H9 (cell line): Measurements from ENCODE around the gene GAS1. TPM values are rescaled to one million over a fixed set of nuclear protein-coding genes. Genes with fewer than 3 reads are reported as not detected.

ENCODE experiments used
- DNase-seq: peaks from one replicate; pipeline ENCODE4 v3.0.0-alpha.2; 2017
- H2AFZ ChIP-seq: one replicate; pipeline ENCODE4 v1.6.1; 2013; ENCODE audit warnings: mild to moderate bottlenecking, low read length, control low read depth, moderate library complexity
- H2AK5ac ChIP-seq: 2 replicates; pipeline ENCODE4 v1.6.1; 2013; ENCODE audit warnings: low read length, control low read depth, mixed read lengths; ENCODE audit not compliant: insufficient read length
- H2BK120ac ChIP-seq: one replicate; pipeline ENCODE4 v1.6.1; 2013; ENCODE audit warnings: low read depth, mild to moderate bottlenecking, low read length, control low read depth, inconsistent platforms; ENCODE audit not compliant: poor library complexity, severe bottlenecking
- H2BK12ac ChIP-seq: 2 replicates; pipeline ENCODE4 v1.6.1; 2013; ENCODE audit warnings: low read length, control low read depth, mixed read lengths, low read depth; ENCODE audit not compliant: insufficient read length
- H2BK15ac ChIP-seq: 2 replicates; pipeline ENCODE4 v1.6.1; 2013; ENCODE audit warnings: low read depth, low read length, control low read depth
- H2BK20ac ChIP-seq: one replicate; pipeline ENCODE4 v1.6.1; 2013; ENCODE audit warnings: low read depth, mild to moderate bottlenecking, low read length, control low read depth, inconsistent platforms; ENCODE audit not compliant: poor library complexity, severe bottlenecking
- H2BK5ac ChIP-seq: 2 replicates; pipeline ENCODE4 v1.6.1; 2013; ENCODE audit warnings: low read length, control low read depth, mixed read lengths; ENCODE audit not compliant: insufficient read length
- H3K14ac ChIP-seq: 2 replicates; pipeline ENCODE4 v1.6.1; 2013; ENCODE audit warnings: low read length, control low read depth; ENCODE audit not compliant: insufficient read depth
- H3K18ac ChIP-seq: 2 replicates; pipeline ENCODE4 v1.6.1; 2013; ENCODE audit warnings: low read depth, mild to moderate bottlenecking, mixed read lengths, low read length, control low read depth; ENCODE audit not compliant: insufficient read length
- H3K23ac ChIP-seq: 2 replicates; pipeline ENCODE4 v1.6.1; 2013; ENCODE audit warnings: low read length, control low read depth, mixed read lengths, low read depth; ENCODE audit not compliant: insufficient read length
- H3K23me2 ChIP-seq: 2 replicates; pipeline ENCODE4 v1.6.1; 2013; ENCODE audit warnings: low read depth, mild to moderate bottlenecking, mixed read lengths, low read length, control low read depth; ENCODE audit not compliant: insufficient read length, poor library complexity, severe bottlenecking
- H3K27ac ChIP-seq: 2 replicates; pipeline ENCODE4 v1.5.1; 2013; ENCODE audit warnings: low read length, control low read depth, mixed read lengths, low read depth; ENCODE audit not compliant: insufficient read length
- H3K27me3 ChIP-seq: 2 replicates; pipeline ENCODE4 v1.6.1; 2013; ENCODE audit warnings: low read length, control low read depth, inconsistent platforms; ENCODE audit not compliant: insufficient read depth
- H3K4ac ChIP-seq: 2 replicates; pipeline ENCODE4 v1.6.1; 2013; ENCODE audit warnings: low read depth, mild to moderate bottlenecking, control low read depth, inconsistent platforms, low read length, moderate library complexity
- H3K4me1 ChIP-seq: 2 replicates; pipeline ENCODE4 v1.6.1; 2013; ENCODE audit warnings: low read length, control low read depth, inconsistent platforms; ENCODE audit not compliant: insufficient read depth
- H3K4me2 ChIP-seq: 2 replicates; pipeline ENCODE4 v1.6.1; 2013; ENCODE audit warnings: low read length, control low read depth, mixed read lengths; ENCODE audit not compliant: insufficient read length, insufficient read depth
- H3K56ac ChIP-seq: 2 replicates; pipeline ENCODE4 v1.6.1; 2013; ENCODE audit warnings: low read depth, mild to moderate bottlenecking, mixed read lengths, low read length, control low read depth; ENCODE audit not compliant: insufficient read length
- H3K79me1 ChIP-seq: 2 replicates; pipeline ENCODE4 v1.6.1; 2013; ENCODE audit warnings: low read depth, mild to moderate bottlenecking, moderate library complexity, low read length, control low read depth, inconsistent platforms; ENCODE audit not compliant: insufficient read depth, poor library complexity, severe bottlenecking
- H3K79me2 ChIP-seq: 2 replicates; pipeline ENCODE4 v1.6.1; 2013; ENCODE audit warnings: low read length, control low read depth, inconsistent platforms; ENCODE audit not compliant: insufficient read depth
- H3K9ac ChIP-seq: 2 replicates; pipeline ENCODE4 v1.6.1; 2013; ENCODE audit warnings: low read length, control low read depth, mixed read lengths; ENCODE audit not compliant: insufficient read length; ENCODE audit errors: extremely low read depth
- H3K9me3 ChIP-seq: one replicate; pipeline ENCODE4 v1.6.1; 2013; ENCODE audit warnings: low read depth, low read length, inconsistent platforms; ENCODE audit not compliant: control insufficient read depth
- H3T11ph ChIP-seq: one replicate; pipeline ENCODE4 v1.6.1; 2013; ENCODE audit warnings: mild to moderate bottlenecking, low read length, control low read depth, inconsistent platforms
- H4K20me1 ChIP-seq: one replicate; pipeline ENCODE4 v1.6.1; 2013; ENCODE audit not compliant: control insufficient read depth, insufficient read length, insufficient read depth
- H4K5ac ChIP-seq: 2 replicates; pipeline ENCODE4 v1.6.1; 2013; ENCODE audit warnings: low read depth, mild to moderate bottlenecking, mixed read lengths, low read length, control low read depth; ENCODE audit not compliant: insufficient read length
- H4K8ac ChIP-seq: replicated peaks from 2 replicates; pipeline ENCODE4 v1.6.1; 2013; ENCODE audit warnings: low read length, control low read depth, mixed read lengths, low read depth; ENCODE audit not compliant: insufficient read length
- H4K91ac ChIP-seq: 2 replicates; pipeline ENCODE4 v1.6.1; 2013; ENCODE audit warnings: low read depth, mild to moderate bottlenecking, moderate library complexity, mixed read lengths, low read length, control low read depth; ENCODE audit not compliant: insufficient read length
- H3K27ac Mint-ChIP-seq, 3 experiments: 2 replicates in 2 of 3; 3 replicates in 1 of 3; pipeline ENCODE4 v1.8.0; 2020 to 2021; ENCODE audit warnings: mixed read lengths in 3 of 3, mild to moderate bottlenecking in 1 of 3, moderate library complexity in 1 of 3
- H3K27me3 Mint-ChIP-seq: 2 replicates; pipeline ENCODE4 v1.8.0; 2021; ENCODE audit warnings: low read depth, mild to moderate bottlenecking, moderate library complexity, mixed read lengths
- H3K36me3 Mint-ChIP-seq, 3 experiments: 2 replicates in 2 of 3; 3 replicates in 1 of 3; pipeline ENCODE4 v1.8.0; 2020 to 2021; ENCODE audit warnings: low read depth in 3 of 3, mixed read lengths in 3 of 3; ENCODE audit not compliant: insufficient read depth in 1 of 3
- H3K4me1 Mint-ChIP-seq, 2 experiments: 2 replicates each; pipeline ENCODE4 v1.8.0; 2020; ENCODE audit warnings: mixed read lengths in 2 of 2
- H3K4me3 Mint-ChIP-seq, 2 experiments: 2 replicates in 1 of 2; 3 replicates in 1 of 2; pipeline ENCODE4 v1.8.0; 2020 to 2021; ENCODE audit warnings: mild to moderate bottlenecking in 2 of 2, mixed read lengths in 2 of 2, moderate library complexity in 1 of 2
- H3K9me3 Mint-ChIP-seq, 2 experiments: 2 replicates in 1 of 2; 3 replicates in 1 of 2; pipeline ENCODE4 v1.8.0; 2020; ENCODE audit warnings: mild to moderate bottlenecking in 2 of 2, mixed read lengths in 2 of 2, moderate library complexity in 1 of 2
- WGBS: extraction: QIAGEN DNeasy Blood & Tissue Kit; methylation state at CpG from one replicate; pipeline ENCODE4 v1.1.7; 2013; ENCODE audit warnings: missing lambda C conversion rate, low lambda C conversion rate, mixed read lengths; ENCODE audit not compliant: insufficient read length; ENCODE audit errors: extremely low coverage; 5-methylcytosine and 5-hydroxymethylcytosine counted together
- total RNA-seq: library from RNA; stranded (reverse); gene quantifications from 2 replicates; pipeline ENCODE4 v1.2.1, GENCODE V29; 2021
- TF ChIP-seq, protein P1 (sequence below): fragments of 200-600 bp; sonication (generic); conservative IDR thresholded peaks from 3 replicates; pipeline ENCODE4 v1.8.0; 2021; ENCODE audit warnings: antibody characterized with exemption, mild to moderate bottlenecking

Gene GAS1
- total RNA-seq, 1 experiment from 2014 or later: 2.3 TPM

DNA sequence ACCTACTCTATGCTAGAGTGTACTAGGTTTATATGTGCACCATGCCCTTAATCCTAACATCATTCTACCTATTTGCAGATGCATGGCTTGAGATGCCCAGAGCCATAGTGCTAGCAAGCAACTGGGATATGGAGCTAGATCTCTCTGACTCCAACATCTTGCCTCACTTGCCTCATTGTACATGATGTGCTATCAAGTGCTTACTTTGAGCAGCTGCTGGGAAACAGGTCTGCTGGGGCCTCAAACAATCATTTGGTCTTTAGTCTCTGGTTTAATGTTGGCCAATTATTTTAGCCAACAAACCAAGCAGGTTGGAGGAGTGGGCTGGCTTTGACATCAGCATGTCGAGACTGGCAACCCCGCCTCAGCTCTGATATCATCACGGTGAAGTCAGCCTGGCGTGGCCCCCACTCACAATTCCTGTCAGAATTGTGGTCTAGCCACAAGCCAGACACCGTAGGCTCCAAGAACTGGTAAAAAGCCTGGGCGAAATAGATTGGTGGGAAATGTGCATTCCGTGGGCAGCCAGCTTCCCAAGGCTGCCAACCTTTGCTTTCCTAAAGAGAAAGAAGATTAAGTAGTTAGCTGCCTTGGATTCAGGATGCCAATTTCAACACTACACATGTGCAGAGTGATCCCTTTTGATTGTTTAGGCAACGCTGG, 21.1 kb upstream of the GAS1 start:
- WGBS: no CpG with 5 or more reads among the region's 8 CpGs

More for the DNA sequence above, 21.1 kb upstream of the GAS1 start:
- no peaks in the 10 kb centered on the region for H3K9me3 ChIP-seq
- no peak overlapping the region for H3K18ac ChIP-seq
- H3K56ac ChIP-seq: no peak overlapping the region
- Mint-ChIP-seq H3K4me1 (peaks cover 6 to 10% of the 10 kb centered on the region in 2 experiments), H3K4me3 (no peak overlapping the region), H3K36me3 (no peaks in the 10 kb centered on the region), H3K27me3 (peaks cover 2% of the 10 kb centered on the region; the same call in 1 of the 2 replicates), H3K27ac (no peak overlapping the region), H3K9me3 (no peaks in the 10 kb centered on the region)
- no peak overlapping the region for H4K5ac ChIP-seq
- no peak overlapping the region for H4K91ac ChIP-seq
- H3K14ac ChIP-seq: no peak overlapping the region
- no peak overlapping the region for H2BK15ac ChIP-seq
- H4K20me1 ChIP-seq: no peaks in the 10 kb centered on the region
- no peak overlapping the region for H3K23ac ChIP-seq
- TF ChIP-seq, protein P1, sequence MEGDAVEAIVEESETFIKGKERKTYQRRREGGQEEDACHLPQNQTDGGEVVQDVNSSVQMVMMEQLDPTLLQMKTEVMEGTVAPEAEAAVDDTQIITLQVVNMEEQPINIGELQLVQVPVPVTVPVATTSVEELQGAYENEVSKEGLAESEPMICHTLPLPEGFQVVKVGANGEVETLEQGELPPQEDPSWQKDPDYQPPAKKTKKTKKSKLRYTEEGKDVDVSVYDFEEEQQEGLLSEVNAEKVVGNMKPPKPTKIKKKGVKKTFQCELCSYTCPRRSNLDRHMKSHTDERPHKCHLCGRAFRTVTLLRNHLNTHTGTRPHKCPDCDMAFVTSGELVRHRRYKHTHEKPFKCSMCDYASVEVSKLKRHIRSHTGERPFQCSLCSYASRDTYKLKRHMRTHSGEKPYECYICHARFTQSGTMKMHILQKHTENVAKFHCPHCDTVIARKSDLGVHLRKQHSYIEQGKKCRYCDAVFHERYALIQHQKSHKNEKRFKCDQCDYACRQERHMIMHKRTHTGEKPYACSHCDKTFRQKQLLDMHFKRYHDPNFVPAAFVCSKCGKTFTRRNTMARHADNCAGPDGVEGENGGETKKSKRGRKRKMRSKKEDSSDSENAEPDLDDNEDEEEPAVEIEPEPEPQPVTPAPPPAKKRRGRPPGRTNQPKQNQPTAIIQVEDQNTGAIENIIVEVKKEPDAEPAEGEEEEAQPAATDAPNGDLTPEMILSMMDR: no peak
- no peak overlapping the region for H4K8ac ChIP-seq
- H2BK12ac ChIP-seq: no peak overlapping the region
- DNase-seq: no peak
- H2BK120ac ChIP-seq: no peak overlapping the region
- no peak overlapping the region for H3K9ac ChIP-seq
- no peak overlapping the region for H3T11ph ChIP-seq
- no peaks in the 10 kb centered on the region for H3K27me3 ChIP-seq
- H3K79me1 ChIP-seq: no peaks in the 10 kb centered on the region
- no peak overlapping the region for H2AFZ ChIP-seq
- H2BK5ac ChIP-seq: no peak overlapping the region
- H3K79me2 ChIP-seq: no peaks in the 10 kb centered on the region
- no peak overlapping the region for H3K27ac ChIP-seq
- no peaks in the 10 kb centered on the region for H3K23me2 ChIP-seq
- H2BK20ac ChIP-seq: no peak overlapping the region
- no peak overlapping the region for H3K4ac ChIP-seq
- H2AK5ac ChIP-seq: no peak overlapping the region
- H3K4me2 ChIP-seq: no peak overlapping the region
- H3K4me1 ChIP-seq: no peaks in the 10 kb centered on the region
